ENCODE measurements around the gene TTLL10.

Gene TTLL10

DNA sequence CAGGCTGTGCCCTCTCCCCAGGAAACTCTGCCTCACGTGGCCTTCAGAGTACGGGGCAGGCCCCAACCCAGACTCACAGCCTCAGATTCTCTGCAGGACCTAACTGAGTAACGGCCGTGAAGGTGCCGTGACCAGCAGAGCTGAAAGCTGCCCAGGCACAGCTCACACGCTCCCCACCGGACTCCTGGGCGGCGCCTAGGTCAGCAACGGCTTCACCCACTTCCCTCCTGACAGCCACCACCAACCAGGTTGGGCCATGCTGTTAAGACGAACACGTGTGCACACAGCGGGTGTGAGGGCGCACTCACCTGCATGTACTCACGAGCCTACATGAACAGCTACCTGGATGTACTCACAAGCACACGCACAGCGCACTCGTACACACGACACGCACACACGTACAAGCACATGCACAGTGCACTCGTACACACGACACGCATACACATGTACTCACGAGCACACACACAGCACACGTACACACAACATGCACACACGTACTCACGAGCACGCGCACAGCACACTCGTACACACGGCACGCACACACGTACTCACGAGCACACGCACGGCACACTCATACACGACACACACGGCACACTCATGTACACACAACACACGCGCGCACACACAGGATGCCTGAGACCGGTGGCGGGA is 49.0 kb downstream of the TTLL10 start:
- Histone ChIP-seq H3K27ac (ENCODE audit: low read length) (no peak overlapping the region), H3K4me1 (ENCODE audit: control insufficient read depth, insufficient read depth, low read length) (no peaks in the 10 kb centered on the region), H3K9me3 (ENCODE audit: control insufficient read depth in 2 of 2, low read length in 2 of 2) (no peaks in the 10 kb centered on the region), H3K27me3 (ENCODE audit: control insufficient read depth in 1 of 2, insufficient read depth in 2 of 2, low read length in 2 of 2) (no peaks in the 10 kb centered on the region), H3K4me3 (ENCODE audit: low read length in 2 of 2) (no peak overlapping the region), H3K36me3 (ENCODE audit: control insufficient read depth in 2 of 2, insufficient read depth in 2 of 2, low read length in 2 of 2) (peaks cover 21 to 31% of the 10 kb centered on the region in 2 donors), H3K9ac (ENCODE audit: low read length in 2 of 2) (no peak overlapping the region)

DNA sequence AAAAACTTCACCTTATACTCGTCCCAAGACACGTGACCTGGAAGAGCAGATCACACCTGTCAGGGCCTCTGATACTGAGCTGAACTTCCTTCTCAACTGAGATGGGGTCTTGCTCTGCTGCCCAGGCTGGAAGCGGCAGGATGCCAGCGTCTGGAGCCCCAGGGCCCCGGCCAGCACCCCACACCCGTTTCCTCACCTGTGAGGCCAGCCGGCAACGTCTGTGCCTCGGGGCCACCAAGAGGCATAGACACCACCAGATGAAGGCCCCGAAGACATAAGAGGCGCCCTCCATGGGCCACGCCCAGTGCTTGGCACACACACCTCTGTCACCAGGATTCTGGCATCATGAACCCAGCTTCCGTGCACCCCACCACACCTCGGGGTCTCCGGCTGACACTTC is 49.6 kb downstream of the TTLL10 start:
- Histone ChIP-seq H3K9me3 (ENCODE audit: control insufficient read depth in 2 of 2, low read length in 2 of 2) (no peaks in the 10 kb centered on the region), H3K27me3 (ENCODE audit: control insufficient read depth in 1 of 2, insufficient read depth in 2 of 2, low read length in 2 of 2) (no peaks in the 10 kb centered on the region), H3K4me3 (ENCODE audit: low read length in 2 of 2) (no peak overlapping the region), H3K27ac (ENCODE audit: low read length) (no peak overlapping the region), H3K36me3 (ENCODE audit: control insufficient read depth in 2 of 2, insufficient read depth in 2 of 2, low read length in 2 of 2) (peaks cover 24 to 31% of the 10 kb centered on the region in 2 donors), H3K4me1 (ENCODE audit: control insufficient read depth, insufficient read depth, low read length) (peaks cover under 1% of the 10 kb centered on the region), H3K9ac (ENCODE audit: low read length in 2 of 2) (no peak overlapping the region)

DNA sequence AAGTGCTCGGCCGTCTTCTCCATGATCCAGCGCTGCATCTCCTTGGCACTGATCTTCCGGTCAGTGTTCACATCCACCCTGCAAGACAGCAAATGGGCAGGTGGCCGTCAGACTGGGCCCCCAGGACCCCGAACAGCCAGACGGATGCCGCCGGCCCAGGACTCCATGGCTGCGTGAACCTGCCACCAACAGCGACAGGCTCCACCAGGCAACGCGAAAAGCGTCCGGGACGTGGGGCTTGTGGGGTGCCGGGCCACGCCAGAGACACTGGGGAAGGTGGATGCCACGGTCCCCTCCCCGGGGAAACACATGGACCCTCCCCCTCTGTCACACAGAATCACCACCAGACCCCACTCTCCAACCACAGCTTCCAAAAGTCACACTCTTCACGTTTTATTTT is 50.2 kb downstream of the TTLL10 start:
- Histone ChIP-seq H3K36me3 (ENCODE audit: control insufficient read depth in 2 of 2, insufficient read depth in 2 of 2, low read length in 2 of 2) (peaks cover 25 to 31% of the 10 kb centered on the region in 2 donors), H3K4me1 (ENCODE audit: control insufficient read depth, insufficient read depth, low read length) (peaks cover 3% of the 10 kb centered on the region)

DNA sequence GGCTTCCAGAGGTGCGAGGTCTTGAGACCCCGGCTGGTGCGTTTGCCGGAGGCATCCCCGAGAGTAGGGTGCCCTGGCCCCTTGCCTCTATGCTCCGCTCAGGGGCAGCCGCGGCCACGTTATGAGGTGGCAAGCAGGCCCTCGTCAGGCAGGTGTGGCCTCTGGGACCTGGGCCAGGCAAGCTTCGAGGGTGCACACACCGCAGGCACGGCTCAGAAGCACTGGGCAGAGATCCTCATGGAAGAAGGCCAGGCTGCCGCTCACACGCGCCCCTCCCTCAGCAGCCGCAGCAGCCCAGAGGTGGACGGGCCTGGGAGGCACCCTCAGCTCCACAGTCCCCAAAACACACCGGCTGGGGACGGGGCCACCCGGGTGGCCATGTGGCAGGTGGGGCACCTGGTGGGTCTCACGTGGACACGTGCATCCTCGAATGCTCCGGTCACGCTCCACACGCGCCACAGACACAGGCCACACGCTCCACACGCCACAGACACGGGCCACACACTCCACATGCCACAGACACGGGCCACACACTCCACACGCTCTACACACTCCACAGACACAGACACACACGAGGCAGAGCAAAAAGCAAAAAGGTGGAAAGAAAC is 51.7 kb downstream of the TTLL10 start:
- H3K27ac ChIP-seq (ENCODE audit: low read length): no peak overlapping the region
- no peak overlapping the region for H3K4me3 ChIP-seq (ENCODE audit: low read length in 2 of 2)
- no peak overlapping the region for H3K9ac ChIP-seq (ENCODE audit: low read length in 2 of 2)
- H3K9me3 ChIP-seq (ENCODE audit: control insufficient read depth in 2 of 2, low read length in 2 of 2): no peaks in the 10 kb centered on the region
- peaks cover 25 to 29% of the 10 kb centered on the region in 2 donors for H3K36me3 ChIP-seq (ENCODE audit: control insufficient read depth in 2 of 2, insufficient read depth in 2 of 2, low read length in 2 of 2)
- peaks cover 14% of the 10 kb centered on the region for H3K4me1 ChIP-seq (ENCODE audit: control insufficient read depth, insufficient read depth, low read length)
- H3K27me3 ChIP-seq (ENCODE audit: control insufficient read depth in 1 of 2, insufficient read depth in 2 of 2, low read length in 2 of 2): no peaks in the 10 kb centered on the region

More for the DNA sequence above, 50.2 kb downstream of the TTLL10 start:
- Histone ChIP-seq H3K27ac (ENCODE audit: low read length) (no peak overlapping the region), H3K9ac (ENCODE audit: low read length in 2 of 2) (no peak overlapping the region), H3K4me3 (ENCODE audit: low read length in 2 of 2) (no peak overlapping the region), H3K9me3 (ENCODE audit: control insufficient read depth in 2 of 2, low read length in 2 of 2) (no peaks in the 10 kb centered on the region), H3K27me3 (ENCODE audit: control insufficient read depth in 1 of 2, insufficient read depth in 2 of 2, low read length in 2 of 2) (no peaks in the 10 kb centered on the region)

DNA sequence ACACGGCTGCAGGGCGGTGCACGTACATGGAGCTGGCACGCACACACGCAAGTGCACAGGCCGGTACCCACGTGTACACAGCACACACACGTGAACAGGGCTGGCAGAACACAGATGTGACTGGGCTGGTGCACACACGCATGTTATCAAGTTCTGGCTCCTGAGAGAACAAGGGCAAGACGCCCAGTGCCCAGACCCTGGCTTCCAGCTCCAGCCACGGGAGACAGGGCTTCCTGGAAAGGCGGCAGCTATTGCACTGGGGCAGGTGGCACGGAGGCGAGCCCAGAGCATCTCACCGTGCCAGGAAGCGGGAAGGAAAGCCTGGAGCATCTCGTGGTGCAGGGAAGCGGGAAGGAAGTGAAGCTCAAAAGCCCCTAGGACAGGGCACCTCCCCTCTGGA is 52.2 kb downstream of the TTLL10 start:
- Histone ChIP-seq H3K4me1 (ENCODE audit: control insufficient read depth, insufficient read depth, low read length) (peaks cover 20% of the 10 kb centered on the region), H3K9me3 (ENCODE audit: control insufficient read depth in 2 of 2, low read length in 2 of 2) (no peaks in the 10 kb centered on the region), H3K36me3 (ENCODE audit: control insufficient read depth in 2 of 2, insufficient read depth in 2 of 2, low read length in 2 of 2) (peaks cover 19 to 29% of the 10 kb centered on the region in 2 donors), H3K9ac (ENCODE audit: low read length in 2 of 2) (no peak overlapping the region), H3K27me3 (ENCODE audit: control insufficient read depth in 1 of 2, insufficient read depth in 2 of 2, low read length in 2 of 2) (no peaks in the 10 kb centered on the region), H3K4me3 (ENCODE audit: low read length in 2 of 2) (no peak overlapping the region), H3K27ac (ENCODE audit: low read length) (no peak overlapping the region)

DNA sequence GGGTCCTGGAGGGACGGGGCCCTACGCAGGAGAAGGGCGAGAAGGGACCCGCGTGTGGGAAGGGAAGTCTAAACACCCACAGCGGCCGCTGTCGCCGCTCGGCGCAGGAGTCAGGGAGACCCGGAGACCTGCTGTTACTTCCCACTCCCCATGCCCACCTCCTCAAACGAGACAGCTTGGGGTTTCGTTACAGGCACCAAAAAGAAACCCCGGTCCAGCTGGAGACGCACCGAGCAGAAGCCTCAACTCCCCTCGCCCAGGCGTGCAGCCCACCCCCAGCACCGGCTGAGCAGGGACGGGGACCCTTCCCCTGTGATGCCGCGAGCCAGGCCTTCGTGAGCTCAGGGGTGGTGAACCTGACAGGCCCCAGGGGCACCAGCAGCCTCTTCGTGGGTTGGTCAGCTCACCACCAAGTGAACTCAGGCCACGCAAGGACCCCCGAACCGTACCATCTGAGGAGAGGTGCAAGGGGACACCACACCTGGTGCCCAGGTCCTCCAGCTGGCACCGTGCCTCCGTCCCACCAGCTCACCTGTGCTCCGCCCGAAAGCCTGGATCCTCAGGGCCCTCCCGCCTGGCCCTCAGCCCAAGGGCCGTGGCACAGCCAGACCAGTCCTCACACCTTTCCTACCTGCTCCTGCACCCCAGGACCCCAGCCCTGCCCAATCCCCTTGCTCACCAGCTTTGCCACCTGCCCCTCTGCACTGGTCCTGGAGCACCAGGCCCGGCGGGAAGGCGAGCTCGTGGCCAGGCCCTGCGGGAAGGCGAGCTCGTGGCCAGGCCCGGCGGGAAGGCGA is 53.1 kb downstream of the TTLL10 start:
- no peak overlapping the region for H3K27ac ChIP-seq (ENCODE audit: low read length)
- no peaks in the 10 kb centered on the region for H3K9me3 ChIP-seq (ENCODE audit: control insufficient read depth in 2 of 2, low read length in 2 of 2)
- H3K4me3 ChIP-seq (ENCODE audit: low read length in 2 of 2): no peak overlapping the region
- H3K4me1 ChIP-seq (ENCODE audit: control insufficient read depth, insufficient read depth, low read length): peaks cover 27% of the 10 kb centered on the region
- peaks cover 17 to 29% of the 10 kb centered on the region in 2 donors for H3K36me3 ChIP-seq (ENCODE audit: control insufficient read depth in 2 of 2, insufficient read depth in 2 of 2, low read length in 2 of 2)
- H3K27me3 ChIP-seq (ENCODE audit: control insufficient read depth in 1 of 2, insufficient read depth in 2 of 2, low read length in 2 of 2): no peaks in the 10 kb centered on the region
- no peak overlapping the region for H3K9ac ChIP-seq (ENCODE audit: low read length in 2 of 2)

DNA sequence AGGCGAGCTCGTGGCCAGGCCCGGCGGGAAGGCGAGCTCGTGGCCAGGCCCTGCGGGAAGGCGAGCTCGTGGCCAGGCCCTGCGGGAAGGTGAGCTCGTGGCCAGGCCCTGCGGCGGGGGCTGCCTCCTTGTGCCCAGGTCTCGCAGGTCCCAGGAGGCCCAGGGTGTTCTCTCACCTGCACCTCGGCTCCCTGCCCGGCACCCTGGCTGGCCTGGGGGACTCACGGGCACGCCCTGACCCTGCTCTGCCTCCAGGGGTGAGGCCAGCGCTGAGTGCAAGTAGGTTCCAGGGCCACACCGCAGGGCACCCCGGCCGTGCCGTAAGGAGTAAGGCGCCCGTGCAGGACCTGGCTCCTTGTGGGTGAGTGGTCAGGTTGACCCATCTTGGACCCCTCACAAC is 53.7 kb downstream of the TTLL10 start:
- H3K27ac ChIP-seq (ENCODE audit: low read length): no peak overlapping the region
- H3K4me3 ChIP-seq (ENCODE audit: low read length in 2 of 2): no peak overlapping the region
- H3K9ac ChIP-seq (ENCODE audit: low read length in 2 of 2): no peak overlapping the region
- no peaks in the 10 kb centered on the region for H3K27me3 ChIP-seq (ENCODE audit: control insufficient read depth in 1 of 2, insufficient read depth in 2 of 2, low read length in 2 of 2)
- H3K9me3 ChIP-seq (ENCODE audit: control insufficient read depth in 2 of 2, low read length in 2 of 2): no peaks in the 10 kb centered on the region
- H3K4me1 ChIP-seq (ENCODE audit: control insufficient read depth, insufficient read depth, low read length): peaks cover 28% of the 10 kb centered on the region
- H3K36me3 ChIP-seq (ENCODE audit: control insufficient read depth in 2 of 2, insufficient read depth in 2 of 2, low read length in 2 of 2): peaks cover 17 to 27% of the 10 kb centered on the region in 2 donors

DNA sequence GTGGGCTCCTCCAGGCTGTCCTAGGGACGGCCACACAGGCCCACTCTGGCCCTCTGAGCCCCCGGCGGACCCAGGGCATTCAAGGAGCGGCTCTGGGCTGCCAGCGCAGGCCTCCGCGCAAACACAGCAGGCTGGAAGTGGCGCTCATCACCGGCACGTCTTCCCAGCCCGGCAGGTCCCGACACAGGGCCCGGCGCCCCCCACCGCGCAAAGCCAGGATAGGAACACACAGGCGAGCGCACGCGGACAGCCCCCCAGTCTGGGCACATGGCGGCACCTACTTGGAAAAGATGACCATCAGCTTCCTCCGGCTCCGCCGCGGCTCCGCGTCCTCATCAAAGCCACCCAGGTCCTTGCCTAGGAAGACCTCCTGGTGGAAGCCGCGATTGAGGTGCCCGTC is 54.5 kb downstream of the TTLL10 start:
- H3K4me1 ChIP-seq (ENCODE audit: control insufficient read depth, insufficient read depth, low read length): peaks cover 36% of the 10 kb centered on the region
- no peaks in the 10 kb centered on the region for H3K27me3 ChIP-seq (ENCODE audit: control insufficient read depth in 1 of 2, insufficient read depth in 2 of 2, low read length in 2 of 2)
- no peak overlapping the region for H3K4me3 ChIP-seq (ENCODE audit: low read length in 2 of 2)
- no peaks in the 10 kb centered on the region for H3K9me3 ChIP-seq (ENCODE audit: control insufficient read depth in 2 of 2, low read length in 2 of 2)
- H3K9ac ChIP-seq (ENCODE audit: low read length in 2 of 2): no peak overlapping the region
- H3K27ac ChIP-seq (ENCODE audit: low read length): no peak overlapping the region
- H3K36me3 ChIP-seq (ENCODE audit: control insufficient read depth in 2 of 2, insufficient read depth in 2 of 2, low read length in 2 of 2): peaks cover 9 to 19% of the 10 kb centered on the region in 2 donors

DNA sequence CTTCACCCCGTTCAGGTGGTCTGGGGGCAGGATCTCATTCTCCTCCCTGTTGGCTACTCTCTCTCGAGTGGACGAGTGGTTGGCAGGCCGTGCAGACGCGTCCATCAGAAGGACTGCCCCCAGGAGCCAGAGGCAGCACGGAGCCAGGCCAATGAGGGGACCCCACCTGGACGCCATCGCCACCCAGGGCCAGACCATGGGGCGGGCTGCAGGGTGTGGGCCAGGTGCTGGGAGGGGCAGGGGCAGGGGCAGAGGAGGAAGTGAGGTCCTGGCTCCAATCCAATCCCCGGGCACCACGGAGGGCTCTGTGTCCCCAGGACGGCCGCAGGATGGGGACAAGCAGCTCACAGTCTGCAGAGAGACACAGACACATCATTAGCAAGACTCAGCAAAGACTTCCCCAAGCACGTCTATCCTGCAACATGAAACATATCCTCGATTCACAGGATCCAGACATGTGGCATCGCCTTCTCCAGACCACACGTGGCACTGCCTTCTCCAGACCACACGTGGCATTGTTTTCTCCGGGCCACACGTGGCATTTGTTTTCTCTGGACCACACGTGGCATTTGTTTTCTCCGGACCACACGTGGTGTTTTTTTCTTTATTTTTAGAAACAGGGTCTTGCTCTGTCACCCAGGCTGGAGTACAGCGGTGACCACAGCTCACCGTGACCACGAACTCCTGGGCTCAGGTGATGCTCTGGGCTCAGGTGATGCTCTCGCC is 55.1 kb downstream of the TTLL10 start:
- Histone ChIP-seq H3K27me3 (ENCODE audit: control insufficient read depth in 1 of 2, insufficient read depth in 2 of 2, low read length in 2 of 2) (no peaks in the 10 kb centered on the region), H3K4me3 (ENCODE audit: low read length in 2 of 2) (no peak overlapping the region), H3K9ac (ENCODE audit: low read length in 2 of 2) (no peak overlapping the region), H3K4me1 (ENCODE audit: control insufficient read depth, insufficient read depth, low read length) (peaks cover 38% of the 10 kb centered on the region), H3K36me3 (ENCODE audit: control insufficient read depth in 2 of 2, insufficient read depth in 2 of 2, low read length in 2 of 2) (peaks cover 8 to 20% of the 10 kb centered on the region in 2 donors), H3K27ac (ENCODE audit: low read length) (no peak overlapping the region), H3K9me3 (ENCODE audit: control insufficient read depth in 2 of 2, low read length in 2 of 2) (no peaks in the 10 kb centered on the region)

DNA sequence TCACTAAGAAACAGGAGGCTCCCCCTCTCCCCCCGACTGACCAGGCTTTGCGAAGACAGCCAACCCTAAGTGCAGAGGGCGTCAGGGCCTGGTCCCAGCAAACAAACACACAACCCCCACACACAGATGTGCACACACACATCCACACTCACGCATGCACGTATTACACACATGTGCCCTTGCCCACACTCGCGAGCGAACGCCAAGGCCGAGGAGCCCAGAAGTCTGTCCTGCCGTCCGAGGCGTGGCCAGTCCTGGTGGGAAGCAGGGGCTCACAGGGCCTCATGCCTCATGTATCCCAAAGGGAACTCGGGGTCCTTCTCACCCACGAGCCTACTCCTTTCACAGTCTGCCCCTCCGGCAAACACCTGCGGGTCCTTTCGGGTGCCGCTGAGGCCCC is 56.1 kb downstream of the TTLL10 start:
- peaks cover 38% of the 10 kb centered on the region for H3K4me1 ChIP-seq (ENCODE audit: control insufficient read depth, insufficient read depth, low read length)
- peaks cover 8 to 25% of the 10 kb centered on the region in 2 donors for H3K36me3 ChIP-seq (ENCODE audit: control insufficient read depth in 2 of 2, insufficient read depth in 2 of 2, low read length in 2 of 2)
- H3K27ac ChIP-seq (ENCODE audit: low read length): no peak overlapping the region
- no peak overlapping the region for H3K9ac ChIP-seq (ENCODE audit: low read length in 2 of 2)
- no peaks in the 10 kb centered on the region for H3K9me3 ChIP-seq (ENCODE audit: control insufficient read depth in 2 of 2, low read length in 2 of 2)
- no peaks in the 10 kb centered on the region for H3K27me3 ChIP-seq (ENCODE audit: control insufficient read depth in 1 of 2, insufficient read depth in 2 of 2, low read length in 2 of 2)
- H3K4me3 ChIP-seq (ENCODE audit: low read length in 2 of 2): peak overlapping the region; percentile 44

Measured in stomach smooth muscle (tissue), 2 donors.